OCI-LY3 (cell line): ENCODE results near the gene FSTL4.

Source experiments
- H2AFZ ChIP-seq: fragments of 200-600, 300-600 bp; shearing (Covaris generic); 2 replicates; pipeline ENCODE4 v1.6.0; 2014; ENCODE audit warnings: antibody characterized with exemption, low read depth, low read length
- H3K27ac ChIP-seq: fragments of 200-600, 300-600 bp; sonication (generic); 2 replicates; pipeline ENCODE4 v1.5.1; 2014; ENCODE audit warnings: mild to moderate bottlenecking, low read length, moderate library complexity, mixed read lengths
- H3K27me3 ChIP-seq: fragments of 200-600, 300-600 bp; sonication (generic); 2 replicates; pipeline ENCODE4 v1.6.1; 2014; ENCODE audit warnings: low read depth, low read length, mixed read lengths
- H3K36me3 ChIP-seq: fragments of 200-600, 300-600 bp; sonication (generic); replicated peaks from 2 replicates; pipeline ENCODE3; 2014; ENCODE audit warnings: low read depth, low read length, mixed read lengths
- H3K4me1 ChIP-seq: fragments of 300-600, 200-600 bp; sonication (generic); 2 replicates; pipeline ENCODE4 v1.6.1; 2014; ENCODE audit warnings: low read length, mixed read lengths
- H3K4me2 ChIP-seq: fragments of 200-600, 300-600 bp; sonication (generic); 2 replicates; pipeline ENCODE4 v1.6.1; 2014; ENCODE audit warnings: low read length, mixed read lengths
- H3K4me3 ChIP-seq: fragments of 300-600, 200-600 bp; sonication (generic); 2 replicates; pipeline ENCODE4 v1.5.1; 2014; ENCODE audit warnings: antibody characterized with exemption, mild to moderate bottlenecking, low read length, moderate library complexity
- H3K79me2 ChIP-seq: fragments of 300-600, 200-600 bp; shearing (Covaris generic); 2 replicates; pipeline ENCODE4 v1.6.1; 2014; ENCODE audit warnings: mild to moderate bottlenecking, low read length, mixed read lengths
- H3K9ac ChIP-seq: fragments of 300-600, 200-600 bp; shearing (Covaris generic); 2 replicates; pipeline ENCODE4 v1.6.0; 2014; ENCODE audit warnings: mild to moderate bottlenecking, low read length, moderate library complexity
- H3K9me3 ChIP-seq: fragments of 200-600, 300-600 bp; shearing (Covaris generic); 2 replicates; pipeline ENCODE4 v1.6.1; 2014; ENCODE audit warnings: low read length, mixed read lengths; ENCODE audit not compliant: insufficient read depth
- H4K20me1 ChIP-seq: fragments of 200-600, 300-600 bp; sonication (generic); 2 replicates; pipeline ENCODE4 v1.6.1; 2016; ENCODE audit warnings: low read length, mixed read lengths; ENCODE audit not compliant: insufficient read depth
- EZH2phosphoT487 ChIP-seq: fragments of 200-600 bp; shearing (Covaris generic); IDR thresholded peaks from 2 replicates; pipeline ENCODE4 v1.6.1; 2018; ENCODE audit warnings: antibody characterized with exemption, mixed run types, low read depth
- TF ChIP-seq, protein P1 (sequence below): fragments of 200-600, 300-600 bp; sonication (generic); IDR thresholded peaks from 2 replicates; pipeline ENCODE4 v1.5.1; 2014; ENCODE audit warnings: antibody characterized with exemption, low read length, low read depth

The FSTL4 gene

GRCh38 chr5:133402775-133403174 is 209.6 kb downstream of the FSTL4 start:
- TF ChIP-seq, protein P1, sequence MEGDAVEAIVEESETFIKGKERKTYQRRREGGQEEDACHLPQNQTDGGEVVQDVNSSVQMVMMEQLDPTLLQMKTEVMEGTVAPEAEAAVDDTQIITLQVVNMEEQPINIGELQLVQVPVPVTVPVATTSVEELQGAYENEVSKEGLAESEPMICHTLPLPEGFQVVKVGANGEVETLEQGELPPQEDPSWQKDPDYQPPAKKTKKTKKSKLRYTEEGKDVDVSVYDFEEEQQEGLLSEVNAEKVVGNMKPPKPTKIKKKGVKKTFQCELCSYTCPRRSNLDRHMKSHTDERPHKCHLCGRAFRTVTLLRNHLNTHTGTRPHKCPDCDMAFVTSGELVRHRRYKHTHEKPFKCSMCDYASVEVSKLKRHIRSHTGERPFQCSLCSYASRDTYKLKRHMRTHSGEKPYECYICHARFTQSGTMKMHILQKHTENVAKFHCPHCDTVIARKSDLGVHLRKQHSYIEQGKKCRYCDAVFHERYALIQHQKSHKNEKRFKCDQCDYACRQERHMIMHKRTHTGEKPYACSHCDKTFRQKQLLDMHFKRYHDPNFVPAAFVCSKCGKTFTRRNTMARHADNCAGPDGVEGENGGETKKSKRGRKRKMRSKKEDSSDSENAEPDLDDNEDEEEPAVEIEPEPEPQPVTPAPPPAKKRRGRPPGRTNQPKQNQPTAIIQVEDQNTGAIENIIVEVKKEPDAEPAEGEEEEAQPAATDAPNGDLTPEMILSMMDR: no peak
- TF ChIP-seq EZH2phosphoT487: no peak
- Histone ChIP-seq H4K20me1 (no peaks in the 10 kb centered on the region), H3K27ac (no peak overlapping the region), H3K4me2 (no peak overlapping the region), H3K79me2 (no peaks in the 10 kb centered on the region), H3K9me3 (no peaks in the 10 kb centered on the region), H3K9ac (no peak overlapping the region), H3K36me3 (no peaks in the 10 kb centered on the region), H3K27me3 (no peaks in the 10 kb centered on the region), H3K4me1 (peaks cover 28% of the 10 kb centered on the region), H3K4me3 (no peak overlapping the region), H2AFZ (no peak overlapping the region)

DNA sequence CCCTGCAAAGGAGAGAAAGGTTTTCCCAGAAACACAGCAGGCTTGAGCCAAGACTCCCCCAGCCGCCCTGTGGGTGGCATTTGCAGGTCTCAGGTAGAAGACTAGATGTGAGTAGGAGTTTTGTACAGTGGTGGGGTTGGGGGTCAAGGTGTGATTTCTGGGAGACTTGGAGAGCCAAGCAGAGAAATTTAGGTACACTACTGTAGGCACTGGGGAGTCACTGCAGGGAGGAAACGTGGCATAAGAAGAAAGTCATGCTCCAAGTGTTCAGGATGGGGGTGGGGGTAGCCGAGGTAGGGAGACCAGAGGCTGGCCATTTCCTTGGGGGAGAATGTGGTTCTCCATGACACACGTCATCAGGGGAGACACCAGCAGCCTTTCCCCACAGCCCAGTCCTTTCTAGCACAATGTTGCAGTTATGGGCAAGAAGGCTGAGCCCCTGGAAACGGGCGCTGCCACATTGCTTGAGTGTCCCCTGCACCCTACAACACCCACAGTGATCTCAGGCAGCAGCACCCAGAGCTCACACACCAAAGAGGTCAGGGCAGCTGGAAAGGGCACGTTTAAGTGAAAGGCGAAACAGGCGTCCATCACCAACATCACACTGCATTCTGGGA is 210.5 kb downstream of the FSTL4 start:
- no peak overlapping the region for H3K9ac ChIP-seq

DNA sequence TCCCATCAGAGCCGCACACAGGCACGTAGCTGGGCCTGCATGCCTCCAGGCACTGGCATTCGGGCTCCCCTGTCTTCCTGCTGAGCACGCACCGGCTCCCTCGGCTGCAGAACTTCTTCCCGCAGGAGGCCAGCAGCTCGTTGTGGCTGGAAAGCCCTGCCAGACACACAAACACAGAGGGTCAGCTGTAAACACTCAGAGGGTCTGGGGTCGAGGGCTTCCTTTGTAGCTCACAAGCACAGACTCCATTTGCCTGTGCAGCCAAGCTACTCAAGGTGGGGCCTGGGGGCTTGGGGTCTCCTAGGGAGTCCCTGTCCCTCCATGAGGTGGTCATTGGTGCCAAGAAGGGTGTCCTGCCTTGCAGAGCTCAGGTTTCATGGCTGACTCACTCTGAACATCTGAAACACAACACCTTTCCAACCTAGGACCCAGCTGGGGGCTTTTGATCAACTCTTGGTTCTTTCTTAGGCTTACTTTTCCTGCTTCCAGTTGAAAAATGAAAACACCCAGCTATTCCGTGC is 211.4 kb downstream of the FSTL4 start:
- no peaks in the 10 kb centered on the region for H3K36me3 ChIP-seq
- TF ChIP-seq EZH2phosphoT487: no peak
- TF ChIP-seq, protein P1: no peak
- no peak overlapping the region for H3K4me2 ChIP-seq
- peaks cover 43% of the 10 kb centered on the region for H3K4me1 ChIP-seq
- no peak overlapping the region for H3K27ac ChIP-seq
- no peaks in the 10 kb centered on the region for H3K79me2 ChIP-seq
- no peaks in the 10 kb centered on the region for H3K27me3 ChIP-seq
- H4K20me1 ChIP-seq: no peaks in the 10 kb centered on the region
- H3K4me3 ChIP-seq: no peak overlapping the region
- no peaks in the 10 kb centered on the region for H3K9me3 ChIP-seq
- H2AFZ ChIP-seq: no peak overlapping the region
- no peak overlapping the region for H3K9ac ChIP-seq

More for the DNA sequence above, 210.5 kb downstream of the FSTL4 start:
- Histone ChIP-seq H2AFZ (no peak overlapping the region), H3K4me1 (peaks cover 34% of the 10 kb centered on the region), H3K27ac (no peak overlapping the region), H3K9me3 (no peaks in the 10 kb centered on the region), H3K4me2 (no peak overlapping the region), H4K20me1 (no peaks in the 10 kb centered on the region), H3K79me2 (no peaks in the 10 kb centered on the region), H3K27me3 (no peaks in the 10 kb centered on the region), H3K36me3 (no peaks in the 10 kb centered on the region), H3K4me3 (no peak overlapping the region)
- no peak for TF ChIP-seq EZH2phosphoT487
- TF ChIP-seq, protein P1: no peak

DNA sequence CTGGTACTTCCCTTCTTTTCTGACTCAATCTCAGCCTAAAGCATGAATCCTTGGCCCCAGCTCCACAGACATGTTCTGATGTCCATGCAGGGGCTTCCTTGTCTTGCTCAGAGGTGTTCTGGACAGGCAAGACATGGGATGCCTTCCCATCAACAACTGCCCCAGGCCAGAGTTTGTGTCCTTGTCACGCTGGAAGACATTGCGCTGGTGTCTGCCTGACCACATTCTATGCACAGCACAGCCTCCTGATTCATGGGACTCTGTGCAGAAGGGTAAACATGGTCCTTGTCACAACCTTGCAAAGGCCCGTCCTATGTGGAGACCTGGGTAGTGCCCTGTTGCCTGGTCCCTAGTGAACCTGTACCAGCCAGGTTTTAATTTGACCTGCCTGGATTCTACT is 212.2 kb downstream of the FSTL4 start:
- Histone ChIP-seq H3K27ac (no peak overlapping the region), H3K4me1 (peaks cover 49% of the 10 kb centered on the region), H3K36me3 (no peaks in the 10 kb centered on the region), H3K79me2 (no peaks in the 10 kb centered on the region), H3K9me3 (no peaks in the 10 kb centered on the region), H2AFZ (no peak overlapping the region), H4K20me1 (no peaks in the 10 kb centered on the region), H3K9ac (no peak overlapping the region), H3K27me3 (no peaks in the 10 kb centered on the region), H3K4me3 (no peak overlapping the region), H3K4me2 (no peak overlapping the region)
- TF ChIP-seq, protein P1: no peak
- no peak for TF ChIP-seq EZH2phosphoT487
